Measurements from ENCODE around the gene CYP2C9. TPM values are rescaled to one million over a fixed set of nuclear protein-coding genes. Genes with fewer than 3 reads are reported as not detected.
A peak's percentile ranks its signal among the peaks of the same experiment; 100 is the strongest.

Gene CYP2C9
- total and polyA plus RNA-seq, 4 donors: 4.3 to 1,789 (median 1,299) TPM

DNA sequence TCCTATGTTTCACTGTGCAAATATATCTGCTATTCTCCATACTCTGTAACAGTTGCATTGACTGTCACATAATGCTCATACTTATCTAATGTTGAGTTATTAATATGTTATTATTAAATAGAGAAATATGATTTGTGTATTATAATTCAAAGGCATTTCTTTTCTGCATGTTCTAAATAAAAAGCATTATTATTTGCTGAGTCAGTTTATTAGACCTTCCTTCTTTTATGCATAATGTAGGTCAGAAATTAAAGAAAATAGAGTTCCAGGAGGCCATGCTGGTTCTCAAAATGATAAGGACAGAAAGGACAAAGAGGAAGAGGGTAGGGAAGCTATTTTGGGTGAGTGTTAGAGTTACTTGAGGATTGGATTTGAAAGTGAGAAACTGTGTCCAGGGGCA is 50.7 kb downstream of the CYP2C9 start (continued):
- TF ChIP-seq, protein P1, sequence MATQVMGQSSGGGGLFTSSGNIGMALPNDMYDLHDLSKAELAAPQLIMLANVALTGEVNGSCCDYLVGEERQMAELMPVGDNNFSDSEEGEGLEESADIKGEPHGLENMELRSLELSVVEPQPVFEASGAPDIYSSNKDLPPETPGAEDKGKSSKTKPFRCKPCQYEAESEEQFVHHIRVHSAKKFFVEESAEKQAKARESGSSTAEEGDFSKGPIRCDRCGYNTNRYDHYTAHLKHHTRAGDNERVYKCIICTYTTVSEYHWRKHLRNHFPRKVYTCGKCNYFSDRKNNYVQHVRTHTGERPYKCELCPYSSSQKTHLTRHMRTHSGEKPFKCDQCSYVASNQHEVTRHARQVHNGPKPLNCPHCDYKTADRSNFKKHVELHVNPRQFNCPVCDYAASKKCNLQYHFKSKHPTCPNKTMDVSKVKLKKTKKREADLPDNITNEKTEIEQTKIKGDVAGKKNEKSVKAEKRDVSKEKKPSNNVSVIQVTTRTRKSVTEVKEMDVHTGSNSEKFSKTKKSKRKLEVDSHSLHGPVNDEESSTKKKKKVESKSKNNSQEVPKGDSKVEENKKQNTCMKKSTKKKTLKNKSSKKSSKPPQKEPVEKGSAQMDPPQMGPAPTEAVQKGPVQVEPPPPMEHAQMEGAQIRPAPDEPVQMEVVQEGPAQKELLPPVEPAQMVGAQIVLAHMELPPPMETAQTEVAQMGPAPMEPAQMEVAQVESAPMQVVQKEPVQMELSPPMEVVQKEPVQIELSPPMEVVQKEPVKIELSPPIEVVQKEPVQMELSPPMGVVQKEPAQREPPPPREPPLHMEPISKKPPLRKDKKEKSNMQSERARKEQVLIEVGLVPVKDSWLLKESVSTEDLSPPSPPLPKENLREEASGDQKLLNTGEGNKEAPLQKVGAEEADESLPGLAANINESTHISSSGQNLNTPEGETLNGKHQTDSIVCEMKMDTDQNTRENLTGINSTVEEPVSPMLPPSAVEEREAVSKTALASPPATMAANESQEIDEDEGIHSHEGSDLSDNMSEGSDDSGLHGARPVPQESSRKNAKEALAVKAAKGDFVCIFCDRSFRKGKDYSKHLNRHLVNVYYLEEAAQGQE (IDR thresholded peaks at IDR 0.05): no peak
- TF ChIP-seq NR2F2 (IDR thresholded peaks at IDR 0.05) (no peak), RXRA (IDR thresholded peaks at IDR 0.05) (no peak)
- TF ChIP-seq, protein P2, sequence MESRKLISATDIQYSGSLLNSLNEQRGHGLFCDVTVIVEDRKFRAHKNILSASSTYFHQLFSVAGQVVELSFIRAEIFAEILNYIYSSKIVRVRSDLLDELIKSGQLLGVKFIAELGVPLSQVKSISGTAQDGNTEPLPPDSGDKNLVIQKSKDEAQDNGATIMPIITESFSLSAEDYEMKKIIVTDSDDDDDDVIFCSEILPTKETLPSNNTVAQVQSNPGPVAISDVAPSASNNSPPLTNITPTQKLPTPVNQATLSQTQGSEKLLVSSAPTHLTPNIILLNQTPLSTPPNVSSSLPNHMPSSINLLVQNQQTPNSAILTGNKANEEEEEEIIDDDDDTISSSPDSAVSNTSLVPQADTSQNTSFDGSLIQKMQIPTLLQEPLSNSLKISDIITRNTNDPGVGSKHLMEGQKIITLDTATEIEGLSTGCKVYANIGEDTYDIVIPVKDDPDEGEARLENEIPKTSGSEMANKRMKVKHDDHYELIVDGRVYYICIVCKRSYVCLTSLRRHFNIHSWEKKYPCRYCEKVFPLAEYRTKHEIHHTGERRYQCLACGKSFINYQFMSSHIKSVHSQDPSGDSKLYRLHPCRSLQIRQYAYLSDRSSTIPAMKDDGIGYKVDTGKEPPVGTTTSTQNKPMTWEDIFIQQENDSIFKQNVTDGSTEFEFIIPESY (IDR thresholded peaks at IDR 0.05): no peak

DNA sequence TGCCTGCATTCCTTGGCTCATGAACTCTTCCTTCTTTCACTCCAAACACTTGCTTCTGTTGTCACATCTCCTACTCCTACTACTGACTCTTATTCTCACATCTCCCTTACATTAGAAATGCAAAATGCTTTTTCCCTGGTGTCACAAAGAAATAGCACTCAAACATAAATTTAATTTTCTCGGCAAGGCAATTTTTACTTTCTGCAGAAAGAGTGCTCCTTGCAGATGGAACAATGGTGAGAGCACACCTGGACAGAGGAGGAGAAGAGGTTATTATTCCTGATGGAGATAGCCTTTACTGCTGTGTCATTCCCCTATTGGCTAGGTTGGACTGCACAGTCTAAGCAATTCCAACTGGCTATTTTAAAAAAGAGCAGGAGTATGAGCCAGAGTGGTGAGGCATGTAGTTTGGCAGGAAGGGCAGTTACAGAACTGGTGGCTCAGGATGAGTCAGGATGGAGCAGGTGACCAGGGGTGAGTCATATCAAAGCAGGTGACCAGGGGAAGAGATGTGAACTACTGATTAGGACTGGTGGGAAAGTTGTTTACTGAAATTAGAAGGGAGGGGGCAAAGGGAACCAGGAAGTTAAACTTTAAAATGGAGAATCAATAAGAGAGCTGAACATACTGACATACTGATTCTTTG is 52.9 kb downstream of the CYP2C9 start:
- TF ChIP-seq HNF4A (conservative IDR thresholded peaks at IDR 0.05) (peak in 1 of 2 donors; percentile 72), SP1 (IDR thresholded peaks at IDR 0.05) (peak; percentile 6), JUND (IDR thresholded peaks at IDR 0.05) (peak; percentile 98 to 100), FOXA1 (IDR thresholded peaks at IDR 0.05) (no peak), YY1 (IDR thresholded peaks at IDR 0.05) (peak; percentile 42), GABPA (IDR thresholded peaks at IDR 0.05 in 1 of 2, conservative IDR thresholded peaks at IDR 0.05 in 1 of 2) (peak in 1 of 2 donors; percentile 40), FOXA2 (IDR thresholded peaks at IDR 0.05) (peak; percentile 49), RXRA (IDR thresholded peaks at IDR 0.05) (peak in 1 of 2 donors; percentile 76), RAD21 (IDR thresholded peaks at IDR 0.05) (peak in 1 of 2 donors; percentile 38), TAF1 (conservative IDR thresholded peaks at IDR 0.05) (no peak), EGR1 (IDR thresholded peaks at IDR 0.05; ENCODE audit: low read depth in 2 of 2) (no peak), HNF4G (IDR thresholded peaks at IDR 0.05) (no peak), NR2F2 (IDR thresholded peaks at IDR 0.05) (no peak)
- TF ChIP-seq, protein P3, sequence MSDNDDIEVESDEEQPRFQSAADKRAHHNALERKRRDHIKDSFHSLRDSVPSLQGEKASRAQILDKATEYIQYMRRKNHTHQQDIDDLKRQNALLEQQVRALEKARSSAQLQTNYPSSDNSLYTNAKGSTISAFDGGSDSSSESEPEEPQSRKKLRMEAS (IDR thresholded peaks at IDR 0.05): peak; percentile 40
- TF ChIP-seq, protein P2 (IDR thresholded peaks at IDR 0.05): peak; percentile 77
- TF ChIP-seq, protein P1 (IDR thresholded peaks at IDR 0.05): peak; percentile 44
- TF ChIP-seq, protein P4, sequence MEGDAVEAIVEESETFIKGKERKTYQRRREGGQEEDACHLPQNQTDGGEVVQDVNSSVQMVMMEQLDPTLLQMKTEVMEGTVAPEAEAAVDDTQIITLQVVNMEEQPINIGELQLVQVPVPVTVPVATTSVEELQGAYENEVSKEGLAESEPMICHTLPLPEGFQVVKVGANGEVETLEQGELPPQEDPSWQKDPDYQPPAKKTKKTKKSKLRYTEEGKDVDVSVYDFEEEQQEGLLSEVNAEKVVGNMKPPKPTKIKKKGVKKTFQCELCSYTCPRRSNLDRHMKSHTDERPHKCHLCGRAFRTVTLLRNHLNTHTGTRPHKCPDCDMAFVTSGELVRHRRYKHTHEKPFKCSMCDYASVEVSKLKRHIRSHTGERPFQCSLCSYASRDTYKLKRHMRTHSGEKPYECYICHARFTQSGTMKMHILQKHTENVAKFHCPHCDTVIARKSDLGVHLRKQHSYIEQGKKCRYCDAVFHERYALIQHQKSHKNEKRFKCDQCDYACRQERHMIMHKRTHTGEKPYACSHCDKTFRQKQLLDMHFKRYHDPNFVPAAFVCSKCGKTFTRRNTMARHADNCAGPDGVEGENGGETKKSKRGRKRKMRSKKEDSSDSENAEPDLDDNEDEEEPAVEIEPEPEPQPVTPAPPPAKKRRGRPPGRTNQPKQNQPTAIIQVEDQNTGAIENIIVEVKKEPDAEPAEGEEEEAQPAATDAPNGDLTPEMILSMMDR (IDR thresholded peaks at IDR 0.05; ENCODE audit: low read depth, low read length, missing input control): no peak
- TF ChIP-seq, protein P5, sequence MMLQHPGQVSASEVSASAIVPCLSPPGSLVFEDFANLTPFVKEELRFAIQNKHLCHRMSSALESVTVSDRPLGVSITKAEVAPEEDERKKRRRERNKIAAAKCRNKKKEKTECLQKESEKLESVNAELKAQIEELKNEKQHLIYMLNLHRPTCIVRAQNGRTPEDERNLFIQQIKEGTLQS (IDR thresholded peaks at IDR 0.05): peak; percentile 95
- no peak for DNase-seq (ENCODE audit: low spot score)
- Histone ChIP-seq H3K36me3 (ENCODE audit: control insufficient read depth in 4 of 4, insufficient read depth in 3 of 4, low read depth in 1 of 4, low read length in 3 of 4) (peaks cover 0 to 27% (median 27%) of the 10 kb centered on the region in 4 donors), H3K4me3 (ENCODE audit: low read depth in 1 of 3, low read length in 3 of 3) (peak overlapping the region in 1 of 3 donors; percentile 30), H3K9ac (ENCODE audit: low read depth in 1 of 2, low read length in 2 of 2) (peak overlapping the region in 1 of 2 donors; percentile 65), H3K9me3 (ENCODE audit: control insufficient read depth in 4 of 4, low read length in 3 of 4) (peaks cover 0 to 1% (median 0%) of the 10 kb centered on the region in 4 donors), H3K4me1 (ENCODE audit: control insufficient read depth in 4 of 4, insufficient read depth in 4 of 4, low read length in 3 of 4) (peaks cover 0 to 8% (median 0%) of the 10 kb centered on the region in 4 donors), H3K27ac (ENCODE audit: low read depth in 1 of 2, low read length in 2 of 2) (peak overlapping the region; percentile 90 to 97), H3K27me3 (ENCODE audit: control insufficient read depth in 4 of 4, insufficient read depth in 4 of 4, low read length in 3 of 4) (no peaks in the 10 kb centered on the region)
- 86% methylated on average over 1 of the region's 1 CpG for WGBS
